SHP77 (cell line): Measurements from ENCODE around the gene CENPP.

Experiments
- DNase-seq, 2 experiments: peaks; one replicate each; lab custom pipeline; 2025; lab: John Stamatoyannopoulos, UW

Gene CENPP

DNA sequence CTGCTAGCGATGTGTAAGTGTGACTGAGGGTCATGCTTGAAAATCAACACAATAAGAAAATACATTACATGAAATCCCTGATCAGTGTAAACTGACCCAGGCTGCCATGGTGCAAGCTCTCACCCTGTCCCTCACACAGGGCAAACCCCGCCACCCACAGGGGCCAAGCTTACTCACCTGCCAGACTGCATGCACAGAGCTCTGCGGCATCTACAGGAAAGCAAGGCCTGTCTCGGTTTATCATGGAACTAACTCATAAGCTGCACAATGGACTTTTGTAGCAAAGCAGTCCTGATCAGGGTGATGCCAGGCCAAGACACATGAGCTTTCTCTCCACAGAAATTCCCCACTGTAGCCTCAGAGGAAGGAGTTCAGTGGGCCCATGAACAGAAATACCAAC is 334.5 kb downstream of the CENPP start:
- no peak for DNase-seq

DNA sequence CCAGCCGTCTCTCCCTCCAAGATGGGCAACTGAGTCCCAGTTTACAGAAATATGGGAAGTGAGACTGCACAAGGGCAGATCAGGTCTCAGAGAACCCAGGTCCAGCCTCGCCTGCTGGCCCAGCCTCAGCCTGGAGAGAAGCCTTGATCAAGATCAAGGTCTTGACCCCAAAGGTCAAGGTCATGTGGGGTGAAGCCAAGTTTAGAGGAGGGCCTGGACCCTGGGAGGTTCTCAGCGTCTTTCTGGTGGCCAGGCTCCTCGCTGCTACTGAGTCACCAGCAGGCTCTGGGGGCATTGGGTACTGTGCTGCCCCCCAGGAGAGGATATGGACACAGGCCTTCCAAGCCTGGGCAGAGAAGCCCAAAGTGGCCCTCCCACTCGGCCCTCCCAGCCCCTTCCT is 335.4 kb downstream of the CENPP start:
- no peak for DNase-seq

DNA sequence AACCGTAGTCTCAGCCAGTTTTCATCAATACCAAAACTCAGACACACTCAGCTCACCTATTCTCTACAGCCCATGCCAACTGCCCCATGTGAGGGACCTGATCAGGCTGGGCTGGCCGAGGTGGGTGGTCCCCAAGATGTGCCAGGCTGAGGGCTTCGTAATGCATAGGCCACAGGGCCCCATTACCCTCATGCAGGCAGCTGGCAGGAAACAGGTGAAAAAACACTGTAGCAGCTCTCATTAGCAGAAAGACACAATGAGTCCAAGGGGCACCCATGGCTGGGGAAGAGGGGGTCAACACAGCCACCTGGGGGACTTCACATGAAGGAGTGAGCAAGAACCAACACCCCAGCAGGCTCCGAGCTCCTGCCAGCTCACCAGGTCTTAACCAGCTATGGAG is 336.0 kb downstream of the CENPP start:
- peak; percentile 66 to 84 for DNase-seq

DNA sequence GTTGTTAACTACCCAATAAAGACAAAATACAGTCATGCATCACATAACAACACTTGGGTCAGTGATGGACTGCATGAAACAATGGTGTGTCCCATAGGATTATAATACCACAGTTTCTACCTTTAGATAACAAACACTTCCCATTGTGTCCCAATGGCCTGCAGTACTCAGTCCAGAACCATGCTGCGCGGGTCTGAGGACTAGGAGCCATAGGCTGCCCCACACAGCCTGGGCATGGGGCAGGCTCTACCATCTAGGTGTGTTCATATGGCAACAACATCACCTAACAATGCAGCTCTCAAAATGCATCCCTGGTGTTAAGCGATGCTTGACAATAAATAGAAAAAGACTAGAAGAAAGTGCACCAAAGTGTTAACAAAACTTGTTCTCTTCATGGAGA is 337.4 kb downstream of the CENPP start:
- DNase-seq: no peak

DNA sequence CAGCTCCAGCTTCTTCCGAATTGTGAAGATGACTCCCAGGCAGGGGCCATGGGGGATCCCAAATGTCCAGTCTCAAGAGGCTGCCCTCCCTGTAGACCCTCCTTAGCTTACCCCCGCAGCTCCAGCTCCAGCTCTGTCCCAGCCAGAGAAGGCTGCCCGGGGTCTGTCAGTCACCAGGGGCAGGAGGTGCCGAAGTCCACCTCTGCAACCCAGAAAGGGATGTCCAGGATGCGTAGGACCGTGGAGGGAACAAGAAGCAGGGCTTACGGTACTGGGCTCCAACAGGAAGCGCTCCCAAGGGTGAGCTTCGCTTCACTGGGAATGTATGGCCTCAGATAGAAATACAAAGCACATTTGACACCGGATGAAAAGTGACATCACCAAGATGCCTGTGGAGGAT is 338.2 kb downstream of the CENPP start:
- no peak for DNase-seq

DNA sequence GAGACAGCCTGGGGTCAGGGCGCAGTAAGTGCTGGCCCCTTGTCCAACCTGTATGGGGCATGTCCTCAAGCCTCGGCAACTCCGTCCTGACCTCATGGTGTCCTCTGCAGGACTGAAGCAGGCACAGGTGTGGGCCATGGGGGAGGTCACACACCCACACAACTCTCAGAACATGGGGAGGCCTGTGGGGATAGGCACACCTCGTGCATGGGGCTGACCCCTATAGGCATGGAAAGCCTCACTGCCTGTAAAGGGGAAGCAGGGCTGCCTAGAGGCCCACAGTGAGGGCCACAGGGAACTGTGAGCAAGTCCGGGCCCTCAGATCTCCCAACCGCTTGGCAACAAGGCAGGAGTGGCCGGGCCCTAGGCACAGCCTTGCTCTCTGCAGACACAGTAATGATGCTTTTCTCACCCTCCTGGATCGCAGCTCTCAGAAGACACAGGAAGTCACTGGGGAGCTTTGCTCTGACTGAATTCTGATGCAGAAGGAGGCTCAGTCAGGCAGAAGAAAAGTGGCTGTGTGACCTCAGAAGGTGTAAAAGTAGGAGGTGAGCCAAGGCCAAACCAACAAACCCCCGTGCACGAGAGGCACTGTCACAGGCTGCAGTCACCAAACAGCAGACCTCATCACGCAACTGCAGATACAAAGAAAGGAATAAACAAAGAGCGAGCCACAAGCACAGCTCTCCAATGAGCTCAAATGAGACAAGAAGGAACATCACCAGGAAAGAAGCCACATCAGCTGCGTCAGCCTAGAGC is 338.8 kb downstream of the CENPP start:
- no peak for DNase-seq

DNA sequence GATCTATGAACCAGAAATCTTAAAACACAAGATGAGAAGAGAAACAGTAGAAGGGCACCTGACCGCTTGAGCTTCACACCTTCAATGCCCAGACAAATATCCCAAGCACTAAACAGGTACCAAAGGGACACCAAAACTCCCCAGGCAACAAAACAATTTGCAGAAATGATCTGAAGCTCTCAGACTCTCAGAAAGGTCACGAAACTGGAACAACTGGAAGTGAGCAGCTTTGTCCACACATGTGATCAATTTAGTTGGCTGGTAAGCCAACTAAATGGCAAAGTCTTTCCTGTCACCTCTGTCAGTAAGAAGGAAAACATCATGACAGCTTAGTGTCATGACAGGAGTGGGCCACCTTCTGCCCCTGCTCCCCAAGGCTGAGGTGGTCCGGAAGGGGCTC is 340.1 kb downstream of the CENPP start:
- DNase-seq: no peak

DNA sequence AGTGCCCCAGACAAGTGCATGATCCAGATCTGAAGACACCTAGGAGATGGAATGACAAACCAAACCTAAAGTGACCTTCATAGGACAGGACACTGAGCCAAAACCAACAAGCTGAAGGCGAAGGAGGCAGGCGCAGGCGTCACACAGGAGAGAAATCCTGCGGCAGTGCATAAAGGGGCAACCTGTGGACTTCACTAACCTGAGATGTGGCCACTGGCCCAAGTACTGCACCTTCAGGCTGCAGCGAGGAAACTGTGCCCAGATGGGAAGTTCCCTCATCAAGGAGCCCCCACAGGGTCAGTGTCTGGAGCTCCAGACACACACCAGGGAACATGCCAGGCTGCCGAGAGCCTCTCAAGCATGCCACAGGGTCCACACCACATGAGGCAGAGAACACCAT is 340.5 kb downstream of the CENPP start:
- no peak for DNase-seq

DNA sequence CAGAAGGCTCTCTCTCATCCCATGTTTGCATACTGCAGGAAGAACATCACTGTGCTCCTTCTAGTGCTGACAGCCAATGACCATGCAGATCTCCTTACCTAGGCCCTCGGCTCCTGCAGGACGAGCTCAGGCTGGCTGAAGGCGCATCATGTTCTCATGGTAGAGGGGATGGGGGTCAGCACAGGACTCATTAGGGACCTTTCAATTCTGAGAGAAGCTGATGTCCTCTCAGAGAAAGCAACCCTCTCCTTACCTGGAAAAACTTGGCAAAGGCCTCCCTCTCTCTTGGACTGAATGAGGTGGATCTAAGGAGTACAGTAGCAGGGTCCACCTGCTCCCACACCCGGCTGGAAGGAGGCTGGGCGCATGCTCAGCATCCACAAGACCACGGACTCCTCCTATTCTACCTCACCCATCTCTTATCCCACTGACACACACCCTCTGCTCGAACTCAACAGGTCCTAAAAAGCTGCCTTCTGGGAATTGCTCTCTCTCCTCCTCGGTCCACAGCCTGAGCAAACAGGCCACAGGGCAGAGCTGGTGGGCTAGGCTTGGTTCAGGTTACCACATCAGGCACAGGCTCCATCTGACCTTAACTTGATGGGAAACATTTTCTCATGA is 341.3 kb downstream of the CENPP start:
- no peak for DNase-seq

DNA sequence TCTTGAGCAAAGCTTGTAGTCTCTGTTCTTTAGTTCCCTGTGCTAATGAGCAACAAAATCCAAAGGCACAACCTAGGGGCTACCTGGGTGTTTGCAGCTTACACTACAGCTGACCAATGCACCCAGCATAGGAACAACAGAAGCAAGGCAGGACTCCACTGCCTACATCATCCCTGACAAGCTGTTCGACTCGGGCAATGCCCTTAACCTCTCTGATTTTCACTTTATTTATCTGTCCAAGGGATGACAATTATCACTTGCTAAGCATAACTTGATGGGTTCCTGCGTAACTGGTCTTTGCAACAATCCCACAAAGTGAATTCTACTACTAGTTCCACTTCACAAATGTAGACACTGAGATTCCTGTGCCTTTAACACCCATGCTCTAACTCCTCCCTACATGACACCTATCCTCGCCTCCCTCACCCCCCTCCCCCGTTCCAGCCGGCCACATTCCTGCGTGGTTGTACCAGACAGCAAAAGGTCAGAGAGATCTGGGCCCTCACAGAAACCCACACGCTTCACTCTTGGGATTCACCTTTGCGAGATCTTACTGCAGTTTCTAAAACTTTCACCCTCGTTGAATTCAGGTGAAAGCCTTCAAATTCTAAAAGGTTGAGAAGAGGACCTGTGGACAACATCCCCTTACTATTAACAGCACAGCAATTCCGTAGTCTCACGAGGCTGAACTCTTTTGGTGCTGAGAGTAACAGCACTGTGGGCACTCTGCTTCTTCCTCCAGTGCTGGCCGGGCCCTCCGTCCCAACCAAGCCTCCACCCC is 343.2 kb downstream of the CENPP start:
- DNase-seq: no peak

DNA sequence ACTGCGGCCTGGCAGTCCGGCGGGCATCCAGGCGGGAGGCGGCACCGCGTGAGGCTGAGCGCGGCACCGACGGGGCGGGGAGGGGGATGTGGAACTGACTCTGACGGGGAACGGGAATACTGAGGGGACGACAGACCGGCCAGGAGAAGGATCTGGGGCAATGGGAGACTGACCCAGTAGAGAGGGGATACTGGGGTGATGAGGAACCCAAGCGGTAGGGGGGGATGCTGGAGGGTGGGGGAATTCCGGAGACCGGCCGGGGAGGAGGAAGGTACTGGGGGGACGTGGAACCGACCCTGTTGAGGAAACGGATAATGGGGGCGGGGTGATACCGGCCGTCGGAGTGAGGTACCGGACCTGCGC is 343.8 kb downstream of the CENPP start:
- DNase-seq: peak in 1 of 2 experiments; percentile 8
